IPS-NIHi7 (cell line): ENCODE data around the gene EXOC3L4.
"Not testable (repeated sequence)": the region's sequence is repeated elsewhere in the genome, so short reads cannot be mapped to it uniquely, and the experiment has no call there.

Experiments
- DNase-seq: peaks from one replicate; pipeline ENCODE4 v3.0.0; 2012; ENCODE audit warnings: mixed read lengths; ENCODE audit errors: extremely low spot score

Gene EXOC3L4

DNA sequence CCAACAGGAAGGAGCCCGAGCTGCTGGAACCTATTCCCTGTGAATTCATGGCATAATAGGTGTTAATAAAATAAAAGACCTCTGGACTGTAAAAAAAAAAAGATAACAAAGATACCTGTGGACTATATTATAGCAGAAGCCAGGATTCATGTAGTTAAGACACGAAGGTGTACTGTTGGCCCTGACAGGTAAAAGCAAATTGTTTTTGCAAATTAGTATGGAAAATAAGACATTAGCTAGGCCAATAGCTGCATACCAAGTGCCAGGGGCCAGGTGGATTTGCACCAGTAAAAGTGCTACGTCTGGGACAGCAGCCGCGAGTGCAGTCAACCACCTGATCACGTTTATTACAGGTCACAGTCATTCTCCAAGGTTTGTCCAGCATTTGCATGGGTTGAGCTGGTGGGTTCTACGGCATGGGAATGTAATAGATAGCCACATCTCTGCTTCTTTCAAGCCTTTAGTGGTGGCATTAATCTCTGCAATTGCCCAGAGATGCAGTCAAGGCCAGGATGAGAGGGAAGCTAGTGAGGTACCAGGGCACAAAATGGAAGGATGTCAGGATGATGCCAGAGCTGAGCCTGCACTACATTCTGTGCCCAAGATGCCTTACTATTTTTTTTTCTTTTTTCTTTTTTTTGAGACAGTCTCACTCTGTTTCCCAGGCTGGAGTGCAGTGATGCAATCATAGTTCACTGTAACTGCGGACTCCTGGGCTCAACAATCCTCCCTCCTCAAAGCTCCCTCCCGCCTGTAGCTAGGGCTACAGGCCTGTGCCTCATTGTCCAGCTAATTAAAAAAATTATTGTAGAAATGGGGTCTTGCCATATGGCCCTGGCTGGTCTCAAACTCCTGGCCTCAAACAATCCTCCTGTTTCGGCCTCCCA lies 55.1 kb downstream of the EXOC3L4 start:
- no peak for DNase-seq

DNA sequence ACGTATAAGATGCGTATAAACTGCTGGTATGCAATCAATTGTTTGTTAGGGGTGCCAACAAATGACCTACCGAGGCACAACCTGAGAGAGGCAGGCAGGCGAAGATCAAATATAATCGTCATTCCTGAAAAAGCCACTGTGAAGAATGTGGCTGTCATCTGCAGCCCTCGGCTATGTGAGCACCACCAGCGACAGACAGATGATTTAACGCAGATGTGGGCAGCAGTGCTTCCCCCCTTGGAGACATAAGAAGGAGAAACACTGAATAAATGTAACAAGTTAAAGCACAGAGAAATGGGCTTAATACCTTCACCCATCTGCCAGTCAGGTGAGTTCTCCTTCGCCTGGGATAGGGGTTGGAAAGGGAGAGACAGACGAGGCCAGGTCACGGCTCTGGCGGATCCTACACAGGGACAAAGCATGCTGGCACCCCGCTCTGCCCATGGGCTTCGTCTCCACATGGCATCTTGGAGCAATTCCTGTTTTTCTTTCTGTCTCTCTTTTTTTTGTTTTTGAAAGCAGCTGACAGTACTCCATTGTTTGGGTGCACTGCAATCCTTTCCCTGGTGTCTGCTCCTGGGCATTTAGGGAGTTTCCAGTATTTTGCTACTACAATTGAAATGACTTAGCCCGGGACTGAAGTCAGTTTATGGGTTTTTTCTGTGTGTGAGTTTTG lies 56.9 kb downstream of the EXOC3L4 start:
- DNase-seq: no peak

DNA sequence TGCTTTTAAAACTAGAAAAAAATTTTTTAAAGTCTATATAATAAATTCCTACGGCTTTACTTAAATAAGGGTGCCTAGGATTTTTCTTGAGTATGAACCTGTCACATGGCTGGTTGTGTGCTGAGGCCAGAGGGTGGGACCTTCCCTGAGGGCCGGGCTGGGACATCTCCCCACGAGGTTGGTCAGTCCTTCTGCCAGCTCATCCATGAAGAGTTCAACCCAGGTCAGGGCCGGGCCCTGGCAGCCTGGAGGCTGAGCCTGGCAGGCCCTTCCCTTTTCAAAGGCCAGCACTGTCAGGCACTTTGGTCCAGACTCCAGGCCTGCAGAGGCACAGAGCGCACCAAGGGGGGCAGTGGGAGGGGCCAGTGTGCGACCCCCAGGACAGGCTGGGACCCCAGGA lies 60.5 kb downstream of the EXOC3L4 start:
- DNase-seq: peak; percentile 14

DNA sequence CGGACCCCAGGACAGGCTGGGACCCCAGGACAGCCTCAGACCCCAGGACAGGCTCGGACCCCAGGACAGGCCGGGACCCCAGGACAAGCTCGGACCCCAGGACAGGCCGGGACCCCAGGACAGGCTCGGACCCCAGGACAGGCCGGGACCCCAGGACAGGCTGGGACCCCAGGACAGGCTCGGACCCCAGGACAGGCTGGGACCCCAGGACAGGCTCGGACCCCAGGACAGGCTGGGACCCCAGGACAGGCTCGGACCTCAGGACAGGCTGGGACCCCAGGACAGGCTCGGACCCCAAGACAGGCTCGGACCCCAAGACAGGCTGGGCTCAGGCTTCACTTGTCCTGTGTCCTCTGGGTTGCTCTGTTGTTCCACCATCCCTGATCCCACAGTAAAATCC lies 60.9 kb downstream of the EXOC3L4 start:
- not testable (repeated sequence) for DNase-seq

GRCh38 chr14:103155826-103156394 lies 61.4 kb downstream of the EXOC3L4 start:
- peak; percentile 7 for DNase-seq

DNA sequence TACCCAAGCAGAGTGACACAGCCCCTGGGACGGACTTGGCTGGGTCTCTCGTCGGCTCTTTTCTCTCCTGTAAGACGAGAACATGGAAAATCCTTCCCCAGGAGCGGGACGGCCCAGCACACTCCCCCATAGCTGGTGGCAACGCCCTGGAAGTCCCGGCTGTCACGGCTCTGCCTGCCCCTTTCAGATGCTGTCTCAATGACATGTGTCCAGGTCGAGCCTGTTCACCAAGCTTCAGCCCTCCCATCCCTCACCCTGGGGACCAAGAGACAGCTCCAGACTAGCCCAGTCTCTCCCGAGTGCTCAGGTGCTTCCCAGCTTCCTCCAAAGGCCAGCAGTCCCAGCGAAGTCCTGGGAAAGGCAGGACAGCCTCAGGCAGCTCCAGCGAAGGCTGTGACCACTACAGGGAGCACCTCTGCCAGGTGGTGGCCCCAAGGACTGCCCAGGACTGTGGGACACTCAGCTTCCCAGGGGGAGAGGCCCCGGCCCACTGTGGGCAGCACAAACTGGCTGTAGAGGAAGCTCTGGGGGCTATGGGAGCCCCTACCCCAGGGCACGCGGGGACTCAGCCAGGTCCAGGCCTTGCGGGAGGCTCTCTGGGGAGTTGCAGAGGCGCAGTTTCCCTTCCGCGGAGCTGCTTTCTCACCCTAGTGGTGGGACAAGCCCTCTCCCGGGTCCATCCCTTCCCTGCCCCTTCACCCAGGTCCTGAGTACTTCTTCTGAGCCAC lies 62.3 kb downstream of the EXOC3L4 start:
- peak; percentile 36 for DNase-seq

DNA sequence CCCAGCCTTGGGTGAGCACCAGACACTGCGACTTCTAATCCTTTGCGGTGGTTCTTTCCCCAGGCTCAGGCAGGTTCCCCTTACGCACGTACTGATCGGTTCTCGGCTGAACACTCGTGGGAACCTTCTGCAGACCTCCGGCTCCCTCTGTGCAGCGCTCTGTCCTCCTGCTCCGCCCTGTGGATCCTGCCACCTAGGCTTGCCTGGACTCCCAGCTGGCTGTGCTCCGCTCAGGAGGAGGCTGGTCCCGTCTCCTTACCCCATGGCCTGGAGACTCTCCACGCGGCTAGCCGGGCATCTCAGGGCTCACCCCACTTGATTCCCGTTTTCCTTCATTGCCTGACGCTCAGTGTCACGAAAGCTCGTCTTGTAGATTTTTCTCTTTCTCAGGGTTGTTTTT lies 63.4 kb downstream of the EXOC3L4 start:
- DNase-seq: no peak

DNA sequence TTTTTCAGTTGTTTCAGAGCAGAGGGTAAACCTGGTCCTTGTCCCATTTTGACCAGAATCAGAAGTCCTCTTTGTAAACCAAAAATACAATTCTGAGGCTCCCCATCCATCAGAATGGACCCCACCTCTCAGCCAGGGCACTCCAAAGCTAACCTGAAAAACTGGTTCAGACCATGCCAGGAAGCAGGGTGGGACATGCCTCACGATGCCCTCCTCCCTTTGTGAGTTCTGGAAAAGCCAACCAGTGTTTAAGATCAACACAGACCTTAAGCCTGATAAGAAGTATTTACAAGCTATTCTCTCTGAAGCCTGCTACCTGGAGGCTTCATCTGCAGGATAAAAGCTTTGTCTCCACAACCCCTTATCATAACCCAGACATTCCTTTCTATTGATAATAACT lies 64.2 kb downstream of the EXOC3L4 start:
- DNase-seq: no peak
